Stomach smooth muscle (tissue), 2 donors: ENCODE measurements around the gene PHB1.
"Not testable (repeated sequence)": the region's sequence is repeated elsewhere in the genome, so short reads cannot be mapped to it uniquely, and the experiment has no call there.

Experiments
- H3K27ac ChIP-seq: one replicate; pipeline ENCODE4 v1.7.0; 2013; ENCODE audit warnings: mild to moderate bottlenecking, low read length, inconsistent platforms
- H3K27me3 ChIP-seq, 2 donors: one replicate each; pipeline ENCODE4 v1.7.0; 2013; ENCODE audit warnings: low read length in 2 of 2; ENCODE audit not compliant: insufficient read depth in 2 of 2, control insufficient read depth in 1 of 2
- H3K36me3 ChIP-seq, 2 donors: one replicate each; pipeline ENCODE4 v1.7.0; 2013; ENCODE audit warnings: low read length in 2 of 2; ENCODE audit not compliant: control insufficient read depth in 2 of 2, insufficient read depth in 2 of 2
- H3K4me1 ChIP-seq: one replicate; pipeline ENCODE4 v1.7.0; 2013; ENCODE audit warnings: low read length; ENCODE audit not compliant: control insufficient read depth, insufficient read depth
- H3K4me3 ChIP-seq, 2 donors: one replicate each; pipeline ENCODE4 v1.7.0; 2013; ENCODE audit warnings: low read length in 2 of 2
- H3K9ac ChIP-seq, 2 donors: one replicate each; pipeline ENCODE4 v1.7.0; 2013; ENCODE audit warnings: low read length in 2 of 2, mild to moderate bottlenecking in 1 of 2
- H3K9me3 ChIP-seq, 2 donors: one replicate each; pipeline ENCODE4 v1.7.0; 2013; ENCODE audit warnings: low read length in 2 of 2; ENCODE audit not compliant: control insufficient read depth in 2 of 2
- donor health status: healthy.
- donor health status: Pancreatic carcinoma.

Gene PHB1

DNA sequence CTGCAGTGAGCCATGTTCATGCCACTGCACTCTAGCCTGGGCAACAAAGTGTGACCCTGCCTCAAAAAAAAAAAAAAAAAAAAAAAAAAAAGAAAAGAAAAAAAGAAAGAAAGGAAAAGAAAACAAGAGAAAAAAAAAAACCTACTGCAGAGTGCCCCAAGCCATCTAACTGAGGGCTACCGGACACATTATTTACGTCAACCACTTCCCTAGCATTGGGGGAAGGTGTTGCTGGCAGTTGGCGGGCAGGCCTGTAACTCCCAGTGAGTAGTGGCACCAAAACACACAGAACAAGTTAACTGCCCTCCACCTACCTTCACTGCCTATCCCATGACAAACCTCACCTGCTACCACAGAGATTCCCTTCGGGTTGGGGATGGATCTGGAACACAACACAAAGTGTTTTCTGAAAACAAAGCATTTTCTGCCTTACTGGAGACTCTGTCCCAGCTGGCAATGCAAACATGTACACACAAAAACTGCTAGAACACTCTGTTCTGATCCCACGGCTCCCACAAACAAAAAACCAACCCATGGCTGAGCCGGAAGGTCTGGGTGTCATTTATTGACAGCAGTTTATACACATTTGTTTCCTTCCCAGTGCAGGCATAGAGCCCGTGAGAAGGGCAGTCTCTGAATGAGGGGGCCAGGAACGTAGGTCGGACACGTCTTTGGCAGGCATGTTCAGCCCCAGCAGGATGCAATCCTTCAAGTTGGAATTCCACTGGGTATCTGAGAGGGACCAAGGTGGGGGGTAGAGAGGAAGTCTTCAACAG is 11.0 kb downstream of the PHB1 start:
- peaks cover 40 to 47% of the 10 kb centered on the region in 2 donors for H3K36me3 ChIP-seq
- H3K27me3 ChIP-seq: no peaks in the 10 kb centered on the region
- peaks cover 6% of the 10 kb centered on the region for H3K4me1 ChIP-seq
- H3K27ac ChIP-seq: no peak overlapping the region
- peak overlapping the region in 1 of 2 donors; percentile 13 for H3K9ac ChIP-seq
- no peak overlapping the region for H3K4me3 ChIP-seq
- H3K9me3 ChIP-seq: no peaks in the 10 kb centered on the region

DNA sequence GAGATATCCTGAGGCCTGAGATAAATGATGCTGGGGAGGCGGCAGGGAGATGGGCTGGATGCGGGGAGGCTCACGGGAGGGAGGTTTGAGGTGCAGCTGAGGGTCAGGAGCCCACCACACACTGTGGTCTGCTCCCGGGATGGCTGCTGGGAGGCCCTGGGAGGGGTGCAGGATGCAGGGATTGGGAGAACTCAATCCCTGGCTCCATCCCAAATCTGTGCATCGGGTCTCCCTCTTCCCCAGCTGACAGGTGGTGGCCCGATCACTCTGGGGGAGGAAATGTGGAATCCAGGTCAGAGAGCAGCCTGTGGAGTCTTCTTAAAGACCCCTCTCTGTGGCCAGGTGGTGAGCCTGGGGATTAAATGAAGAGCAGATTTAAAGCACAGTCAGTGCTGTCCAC is 12.0 kb downstream of the PHB1 start:
- Histone ChIP-seq H3K9ac (no peak overlapping the region), H3K36me3 (peaks cover 34 to 38% of the 10 kb centered on the region in 2 donors), H3K27ac (no peak overlapping the region), H3K4me3 (no peak overlapping the region), H3K9me3 (no peaks in the 10 kb centered on the region), H3K4me1 (no peaks in the 10 kb centered on the region), H3K27me3 (no peaks in the 10 kb centered on the region)

DNA sequence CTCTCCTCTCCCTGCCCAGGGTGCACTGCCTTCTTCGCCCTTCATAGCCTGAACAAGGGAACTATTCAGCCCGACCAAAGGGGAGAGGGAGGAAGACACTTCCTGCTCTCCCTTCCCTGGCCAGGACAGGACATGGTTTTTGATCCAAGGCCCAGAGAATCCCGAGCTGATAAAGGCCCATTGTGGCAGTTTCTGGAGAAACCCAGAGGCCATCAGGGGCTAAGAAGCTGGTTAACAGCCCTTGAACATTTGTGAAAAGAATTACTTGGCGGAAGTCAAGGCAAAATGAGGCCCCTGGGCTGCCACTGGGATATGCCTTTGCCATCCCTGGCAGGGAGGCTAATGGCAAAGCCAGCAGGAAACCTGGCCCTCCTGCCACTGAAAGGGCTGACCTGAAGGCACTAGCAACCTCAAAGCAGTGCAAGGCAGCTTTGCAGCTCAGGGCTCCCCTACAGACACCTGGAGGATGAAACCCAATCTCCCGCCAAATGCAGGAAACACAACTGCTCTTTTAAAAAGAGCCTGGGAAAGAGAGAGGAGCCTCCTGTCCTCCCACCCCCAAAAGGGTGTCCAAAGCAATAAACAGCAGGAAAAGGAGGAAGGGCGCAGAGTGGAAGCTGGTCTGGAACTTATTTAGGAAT is 12.6 kb downstream of the PHB1 start:
- Histone ChIP-seq H3K27me3 (no peaks in the 10 kb centered on the region), H3K9ac (no peak overlapping the region), H3K4me3 (no peak overlapping the region), H3K36me3 (peaks cover 30 to 35% of the 10 kb centered on the region in 2 donors), H3K4me1 (no peaks in the 10 kb centered on the region), H3K27ac (no peak overlapping the region), H3K9me3 (no peaks in the 10 kb centered on the region)

DNA sequence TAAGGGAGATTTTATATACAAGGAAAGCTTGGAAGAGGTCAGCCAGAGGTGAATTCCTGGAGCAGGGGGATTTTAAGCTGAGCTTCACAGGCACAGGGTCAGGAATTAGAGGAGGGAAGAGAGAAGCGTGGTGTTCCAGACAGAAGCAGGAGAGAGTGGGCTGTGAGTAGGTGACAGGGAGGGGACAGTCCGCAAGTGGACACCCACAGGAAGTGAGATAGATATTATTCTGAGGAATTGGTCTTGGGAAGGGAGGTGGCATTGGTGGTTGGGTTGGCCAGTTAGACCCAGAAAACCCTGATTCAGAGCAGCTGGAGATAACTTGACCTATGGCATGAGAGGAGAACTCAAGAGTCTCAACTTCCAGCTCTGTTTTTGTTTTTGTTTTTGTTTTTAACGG is 14.7 kb downstream of the PHB1 start:
- H3K4me1 ChIP-seq: no peaks in the 10 kb centered on the region
- H3K9ac ChIP-seq: no peak overlapping the region
- no peak overlapping the region for H3K27ac ChIP-seq

DNA sequence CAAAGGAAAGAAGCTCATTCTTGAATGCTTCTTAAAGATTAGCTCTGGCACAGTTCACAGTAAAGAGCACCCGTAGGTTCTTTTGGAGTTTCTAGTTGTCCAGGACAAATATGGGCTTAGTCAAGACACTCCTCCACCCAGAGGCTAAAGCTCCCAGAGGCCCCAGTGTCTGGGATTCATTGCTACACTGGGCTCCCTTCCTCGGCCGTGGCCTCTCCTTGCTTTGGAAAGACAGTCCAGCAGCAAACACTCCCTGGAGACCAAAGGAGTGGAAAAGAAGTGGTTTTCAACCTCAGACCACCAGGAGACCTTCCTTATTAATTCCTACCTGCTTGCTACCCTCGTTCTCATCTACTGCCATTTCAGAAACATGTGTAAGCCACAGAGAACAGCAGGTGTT is 17.1 kb downstream of the PHB1 start:
- Histone ChIP-seq H3K36me3 (no peaks in the 10 kb centered on the region), H3K4me3 (no peak overlapping the region), H3K4me1 (peaks cover 3% of the 10 kb centered on the region), H3K9ac (no peak overlapping the region), H3K27ac (no peak overlapping the region), H3K9me3 (no peaks in the 10 kb centered on the region), H3K27me3 (no peaks in the 10 kb centered on the region)

More for the DNA sequence above, 14.7 kb downstream of the PHB1 start:
- Histone ChIP-seq H3K27me3 (no peaks in the 10 kb centered on the region), H3K9me3 (no peaks in the 10 kb centered on the region), H3K36me3 (peaks cover 12 to 14% of the 10 kb centered on the region in 2 donors), H3K4me3 (no peak overlapping the region)

DNA sequence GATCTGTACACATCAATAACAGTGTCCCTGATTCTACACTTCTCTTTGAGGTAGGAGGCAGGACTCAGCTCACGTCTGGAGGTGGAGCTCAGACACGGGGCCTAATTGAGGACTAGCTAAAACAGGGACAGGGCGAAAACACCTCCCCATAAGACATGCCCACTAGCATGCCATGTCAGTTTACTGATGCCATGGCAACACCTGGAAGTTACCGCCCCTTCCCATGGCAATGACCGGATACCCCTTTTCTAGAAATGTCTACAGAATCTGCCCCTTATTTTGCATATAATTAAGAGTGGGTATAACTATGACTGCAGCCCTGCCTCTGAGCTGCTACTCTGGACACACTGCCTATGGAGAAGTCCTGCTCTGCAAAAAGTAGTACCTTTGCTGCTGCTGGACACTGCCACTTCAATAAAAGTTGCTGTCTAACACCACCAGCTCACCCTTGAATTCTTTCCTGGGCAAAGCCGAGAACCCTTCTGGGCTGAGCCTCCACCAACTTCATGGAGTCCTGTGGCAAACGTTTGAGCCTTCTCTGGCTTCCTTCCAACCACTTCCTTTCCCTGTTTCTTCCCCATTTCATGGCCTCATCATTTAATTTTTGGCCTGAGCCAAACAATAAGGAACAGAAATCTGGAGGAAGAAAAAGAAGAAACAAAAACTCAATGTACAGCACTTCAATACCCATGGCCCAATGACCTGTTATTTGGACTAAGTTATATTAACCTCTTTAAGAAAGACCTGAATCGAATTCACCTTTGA is 21.0 kb downstream of the PHB1 start:
- Histone ChIP-seq H3K27me3 (no peaks in the 10 kb centered on the region), H3K9me3 (no peaks in the 10 kb centered on the region), H3K36me3 (no peaks in the 10 kb centered on the region), H3K4me3 (no peak overlapping the region), H3K9ac (no peak overlapping the region), H3K27ac (no peak overlapping the region), H3K4me1 (peaks cover 5% of the 10 kb centered on the region)

DNA sequence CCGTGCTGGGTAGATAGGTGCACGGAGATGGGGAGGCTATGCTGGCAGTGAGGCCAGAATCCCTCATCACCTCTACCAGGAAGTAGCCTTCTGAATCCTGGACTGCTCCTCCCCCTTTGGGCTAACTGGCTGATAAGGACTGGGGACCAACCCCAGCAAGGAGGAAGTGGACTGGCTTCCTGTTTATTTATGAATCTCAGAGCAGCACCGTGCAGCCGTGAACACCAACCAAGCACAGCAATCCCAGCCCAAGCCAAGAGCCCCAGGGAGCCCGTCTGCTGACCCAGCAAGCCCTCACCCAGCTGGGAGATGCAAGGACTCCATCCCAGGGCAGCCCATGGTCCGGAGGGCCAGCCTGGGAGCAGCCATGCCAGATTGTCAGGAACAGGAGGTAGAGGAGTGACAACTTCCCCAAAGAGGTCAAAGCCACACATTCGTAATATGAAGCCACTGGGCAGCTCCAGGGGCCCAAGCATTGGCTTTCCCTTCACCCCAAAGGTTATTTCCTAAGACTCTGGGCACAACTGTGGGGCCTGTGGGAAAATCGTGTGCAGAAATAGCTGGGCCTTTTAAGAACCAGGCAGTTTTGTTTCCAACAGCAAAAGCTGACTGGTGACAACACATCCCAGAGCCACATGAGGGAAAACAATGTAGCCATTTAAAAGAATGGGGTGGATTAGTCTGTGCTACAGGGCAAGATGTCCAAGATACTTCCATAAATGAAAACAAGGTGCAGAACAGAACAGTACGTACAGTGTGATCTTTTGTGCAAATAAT is 23.9 kb downstream of the PHB1 start:
- Histone ChIP-seq H3K27me3 (no peaks in the 10 kb centered on the region), H3K9me3 (no peaks in the 10 kb centered on the region), H3K27ac (no peak overlapping the region), H3K4me1 (peaks cover 5% of the 10 kb centered on the region), H3K36me3 (no peaks in the 10 kb centered on the region), H3K4me3 (no peak overlapping the region), H3K9ac (no peak overlapping the region)

DNA sequence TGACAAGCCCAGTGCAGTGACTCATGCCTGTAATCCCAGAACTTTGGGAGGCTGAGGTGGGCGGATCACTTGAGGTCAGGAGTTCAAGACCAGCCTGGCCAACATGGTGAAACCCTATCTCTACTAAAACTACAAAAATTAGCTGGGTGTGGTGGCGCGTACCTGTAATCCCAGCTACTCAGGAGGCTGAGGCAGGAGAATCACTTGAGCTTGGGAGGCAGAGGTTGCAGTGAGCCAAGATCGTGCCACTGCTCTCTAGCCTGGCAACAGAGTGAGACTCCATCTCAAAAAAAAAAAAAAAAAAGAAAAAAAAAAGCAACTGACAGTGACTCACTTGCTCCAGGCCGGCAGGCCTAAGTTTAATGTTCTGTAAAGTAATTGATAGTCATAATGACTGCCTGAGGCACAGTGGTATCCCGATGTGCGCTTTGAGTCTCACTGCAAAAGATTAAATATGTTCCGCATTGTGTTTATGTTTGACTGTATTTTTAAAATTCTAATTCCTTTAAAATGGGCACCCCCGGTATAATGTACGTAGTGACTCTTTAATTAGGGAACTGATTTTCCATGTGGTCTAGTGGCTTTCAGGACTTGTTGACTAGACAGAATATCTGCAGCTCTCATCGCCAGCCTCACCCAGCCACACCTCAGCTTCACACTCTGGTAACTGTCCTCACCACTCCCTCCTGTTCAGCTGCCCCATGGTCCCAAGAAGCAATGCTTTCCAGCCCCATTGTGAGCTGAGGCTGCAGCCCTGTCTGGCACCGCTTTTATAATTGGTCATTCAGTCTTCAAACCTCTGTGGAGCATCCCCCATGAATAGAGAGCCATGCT is 25.0 kb downstream of the PHB1 start:
- H3K27ac ChIP-seq, H3K4me3 ChIP-seq, H3K27me3 ChIP-seq, H3K9ac ChIP-seq, H3K4me1 ChIP-seq, H3K9me3 ChIP-seq, H3K36me3 ChIP-seq: not testable (repeated sequence)

DNA sequence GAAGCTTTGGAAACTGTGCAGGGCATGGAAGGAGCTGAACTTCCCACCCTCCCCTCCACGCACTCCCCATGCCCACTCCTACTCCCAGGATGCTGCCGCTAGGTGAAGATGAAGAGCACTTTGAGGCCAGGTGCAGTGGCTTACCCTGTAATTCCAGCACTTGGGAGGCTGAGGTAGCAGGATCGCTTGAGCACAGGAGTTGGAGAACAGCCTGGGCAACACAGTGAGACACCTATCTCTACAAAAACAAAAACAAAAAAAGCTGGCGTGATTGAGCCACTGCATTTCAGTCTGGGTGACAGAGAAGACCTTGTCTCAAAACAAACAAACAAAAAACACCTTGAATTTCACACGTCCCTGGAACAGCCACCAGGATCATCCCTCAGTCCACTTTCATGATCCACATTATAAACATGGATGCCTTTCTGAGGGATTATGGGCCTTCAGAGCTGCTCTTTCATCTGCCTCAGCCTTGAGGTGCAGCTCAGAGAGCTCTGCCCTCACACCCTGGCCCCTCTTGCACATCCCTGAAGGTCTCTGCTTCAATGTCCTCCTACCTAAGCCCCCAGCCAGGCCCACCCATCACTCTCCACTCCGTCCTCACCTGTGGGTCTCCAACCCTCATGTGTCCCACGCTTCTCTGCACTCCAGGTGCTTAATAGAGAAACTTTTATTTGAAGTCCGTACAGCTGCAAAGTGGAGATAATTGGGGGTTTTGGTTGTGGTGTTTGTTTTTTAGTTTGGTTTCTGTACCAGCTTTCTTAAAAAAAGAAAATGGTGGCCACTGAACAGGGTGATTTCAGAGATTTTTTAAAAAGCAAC is 25.8 kb downstream of the PHB1 start:
- Histone ChIP-seq H3K9ac (no peak overlapping the region), H3K27me3 (no peaks in the 10 kb centered on the region), H3K4me1 (peaks cover 3% of the 10 kb centered on the region), H3K9me3 (no peaks in the 10 kb centered on the region), H3K27ac (no peak overlapping the region), H3K4me3 (no peak overlapping the region), H3K36me3 (no peaks in the 10 kb centered on the region)
